ENCODE data around the gene RPAIN. TPM values are rescaled to one million over a fixed set of nuclear protein-coding genes. Genes with fewer than 3 reads are reported as not detected.
A peak's percentile ranks its signal among the peaks of the same experiment; 100 is the strongest.

Gene RPAIN
- total and polyA plus RNA-seq, 2 donors (not counting 3 experiments of a cell fraction or from before 2014, with no cell fraction given), result 39.3 to 55.9 TPM

DNA sequence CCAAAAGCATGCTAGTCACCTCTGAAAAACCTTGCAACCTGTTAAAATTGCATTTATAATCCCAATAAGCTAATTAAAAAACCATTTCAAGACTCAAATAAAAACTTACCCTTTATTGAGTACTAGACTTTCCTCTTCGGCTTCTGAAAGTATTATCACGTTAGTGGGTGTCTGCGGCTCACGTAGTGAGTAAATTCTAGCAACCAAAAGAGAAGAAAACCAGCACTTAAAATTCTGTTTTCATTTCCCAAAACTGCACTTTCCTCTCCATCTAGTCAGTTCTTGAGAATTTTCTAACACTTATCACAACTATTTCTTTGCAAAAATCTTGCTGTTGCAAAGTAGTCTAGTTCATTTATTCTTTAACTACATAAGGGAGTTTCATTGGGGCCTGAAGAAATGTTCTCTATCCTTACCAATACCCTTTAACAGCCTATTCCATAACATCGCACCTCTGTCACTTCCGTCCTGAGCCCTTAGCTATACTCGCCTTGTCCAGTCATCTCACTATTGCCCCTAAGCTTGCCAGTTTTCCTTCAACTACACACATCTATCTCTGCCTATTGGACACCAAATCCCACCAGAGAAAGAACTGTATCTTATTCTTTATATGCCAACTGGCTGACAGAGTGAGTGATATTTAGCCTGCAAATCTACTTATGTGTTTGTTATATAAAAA lies 9.2 kb upstream of the RPAIN start:
- peaks cover 9% of the 10 kb centered on the region for H3K4me1 ChIP-seq (ENCODE audit: control insufficient read depth, extremely low read depth, insufficient read depth, low read length)
- no peak overlapping the region for H3K9ac ChIP-seq (replicated peaks; ENCODE audit: extremely low read depth, insufficient read depth, low read length)
- BruUV-seq (replicated peaks), result no TSS peak
- no peaks in the 10 kb centered on the region for H3K9me1 ChIP-seq (replicated peaks; ENCODE audit: control insufficient read depth, extremely low read depth, insufficient read depth, low read length)
- H3K27ac ChIP-seq (ENCODE audit: insufficient read depth, low read depth, low read length), result no peak overlapping the region
- DNase-seq (ENCODE audit: low read depth, low spot score) (no peak), FAIRE-seq (no peak)
- TF ChIP-seq POLR2A (IDR thresholded peaks at IDR 0.05; ENCODE audit: low read depth, low read length) (no peak), JUN (IDR thresholded peaks at IDR 0.05; ENCODE audit: borderline replicate concordance, insufficient read depth, insufficient read length, low read depth) (no peak), FOS (IDR thresholded peaks at IDR 0.05; ENCODE audit: borderline replicate concordance, insufficient read depth, low read length) (no peak)
- H4K20me1 ChIP-seq (replicated peaks; ENCODE audit: control insufficient read depth, extremely low read depth, insufficient read depth, low read length), result no peaks in the 10 kb centered on the region
- no peak overlapping the region for H3K4me3 ChIP-seq (replicated peaks in 1 of 3; ENCODE audit: insufficient read depth in 1 of 3, low read depth in 1 of 3, low read length in 3 of 3)
- intact Hi-C loops (cut with micrococcal nuclease) (no loop called here), dilution Hi-C loops (cut with MboI; ENCODE audit: extremely low pct_ligation_motif_present, low sequenced_read_pairs) (no loop called here)
- H3K36me3 ChIP-seq (ENCODE audit: control insufficient read depth in 2 of 2, extremely low read depth in 1 of 2, insufficient read depth in 2 of 2, low read length in 2 of 2), result peaks cover 26 to 38% of the 10 kb centered on the region in 2 experiments
- H3K79me2 ChIP-seq (ENCODE audit: control insufficient read depth, insufficient read depth, low read length), result peaks cover 26% of the 10 kb centered on the region
- no peaks in the 10 kb centered on the region for H3K27me3 ChIP-seq (ENCODE audit: control insufficient read depth in 2 of 2, insufficient read depth in 2 of 2, low read length in 2 of 2)
- H3K4me2 ChIP-seq (ENCODE audit: insufficient read depth, low read length), result no peak overlapping the region
- ChIA-PET CTCF (no interaction called here), POLR2A (no interaction called here)
- H3K9me3 ChIP-seq (replicated peaks; ENCODE audit: control insufficient read depth, insufficient read depth, low read length), result no peaks in the 10 kb centered on the region
- H2AFZ ChIP-seq (ENCODE audit: low read depth, low read length), result no peak overlapping the region

DNA sequence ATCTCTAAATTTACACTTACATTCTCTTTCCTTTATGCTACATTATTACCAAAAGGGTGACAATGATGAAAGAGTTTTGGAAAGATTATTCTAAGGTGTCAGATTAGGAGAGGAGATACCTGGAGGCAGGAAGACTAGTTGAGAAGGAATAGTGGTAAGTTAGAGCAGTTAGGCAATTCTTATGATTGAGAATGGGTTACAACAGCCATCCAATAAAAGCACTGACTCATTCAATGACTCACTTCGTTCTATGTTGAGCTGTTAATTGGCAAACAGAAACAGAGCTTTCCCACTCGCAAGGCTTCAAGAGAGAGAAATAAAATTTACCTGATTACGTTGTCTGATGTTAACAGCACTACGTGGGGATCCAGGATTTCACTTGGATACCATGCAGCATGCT lies 6.3 kb upstream of the RPAIN start:
- Histone ChIP-seq H3K4me3 (replicated peaks in 1 of 3; ENCODE audit: insufficient read depth in 1 of 3, low read depth in 1 of 3, low read length in 3 of 3) (no peak overlapping the region), H3K4me2 (ENCODE audit: insufficient read depth, low read length) (peak overlapping the region; percentile 37), H4K20me1 (replicated peaks; ENCODE audit: control insufficient read depth, extremely low read depth, insufficient read depth, low read length) (no peaks in the 10 kb centered on the region), H3K36me3 (ENCODE audit: control insufficient read depth in 2 of 2, extremely low read depth in 1 of 2, insufficient read depth in 2 of 2, low read length in 2 of 2) (peaks cover 8 to 24% of the 10 kb centered on the region in 2 experiments), H3K27me3 (ENCODE audit: control insufficient read depth in 2 of 2, insufficient read depth in 2 of 2, low read length in 2 of 2) (no peaks in the 10 kb centered on the region), H3K79me2 (ENCODE audit: control insufficient read depth, insufficient read depth, low read length) (peaks cover 50% of the 10 kb centered on the region), H2AFZ (ENCODE audit: low read depth, low read length) (no peak overlapping the region), H3K9me3 (replicated peaks; ENCODE audit: control insufficient read depth, insufficient read depth, low read length) (no peaks in the 10 kb centered on the region), H3K27ac (ENCODE audit: insufficient read depth, low read depth, low read length) (peak overlapping the region; percentile 46), H3K9me1 (replicated peaks; ENCODE audit: control insufficient read depth, extremely low read depth, insufficient read depth, low read length) (no peaks in the 10 kb centered on the region), H3K4me1 (ENCODE audit: control insufficient read depth, extremely low read depth, insufficient read depth, low read length) (peaks cover 15% of the 10 kb centered on the region), H3K9ac (replicated peaks; ENCODE audit: extremely low read depth, insufficient read depth, low read length) (no peak overlapping the region)
- peak; percentile 92 for TF ChIP-seq JUN (IDR thresholded peaks at IDR 0.05; ENCODE audit: borderline replicate concordance, insufficient read depth, insufficient read length, low read depth)
- TF ChIP-seq, protein P1, sequence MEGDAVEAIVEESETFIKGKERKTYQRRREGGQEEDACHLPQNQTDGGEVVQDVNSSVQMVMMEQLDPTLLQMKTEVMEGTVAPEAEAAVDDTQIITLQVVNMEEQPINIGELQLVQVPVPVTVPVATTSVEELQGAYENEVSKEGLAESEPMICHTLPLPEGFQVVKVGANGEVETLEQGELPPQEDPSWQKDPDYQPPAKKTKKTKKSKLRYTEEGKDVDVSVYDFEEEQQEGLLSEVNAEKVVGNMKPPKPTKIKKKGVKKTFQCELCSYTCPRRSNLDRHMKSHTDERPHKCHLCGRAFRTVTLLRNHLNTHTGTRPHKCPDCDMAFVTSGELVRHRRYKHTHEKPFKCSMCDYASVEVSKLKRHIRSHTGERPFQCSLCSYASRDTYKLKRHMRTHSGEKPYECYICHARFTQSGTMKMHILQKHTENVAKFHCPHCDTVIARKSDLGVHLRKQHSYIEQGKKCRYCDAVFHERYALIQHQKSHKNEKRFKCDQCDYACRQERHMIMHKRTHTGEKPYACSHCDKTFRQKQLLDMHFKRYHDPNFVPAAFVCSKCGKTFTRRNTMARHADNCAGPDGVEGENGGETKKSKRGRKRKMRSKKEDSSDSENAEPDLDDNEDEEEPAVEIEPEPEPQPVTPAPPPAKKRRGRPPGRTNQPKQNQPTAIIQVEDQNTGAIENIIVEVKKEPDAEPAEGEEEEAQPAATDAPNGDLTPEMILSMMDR (IDR thresholded peaks at IDR 0.05; ENCODE audit: extremely low read depth in 1 of 2, insufficient read depth in 1 of 2, low read depth in 1 of 2, low read length in 2 of 2), result no peak
- no peak for TF ChIP-seq MYC (IDR thresholded peaks at IDR 0.05; ENCODE audit: low read depth, low read length)
- TF ChIP-seq FOS (IDR thresholded peaks at IDR 0.05; ENCODE audit: borderline replicate concordance, insufficient read depth, low read length), result peak; percentile 91
- no peak for TF ChIP-seq POLR2A (IDR thresholded peaks at IDR 0.05; ENCODE audit: low read depth, low read length)
- no peak for TF ChIP-seq GATA2 (IDR thresholded peaks at IDR 0.05; ENCODE audit: insufficient read depth, insufficient read length, low read depth, low read length)
- TF ChIP-seq EZH2 (IDR thresholded peaks at IDR 0.05; ENCODE audit: borderline replicate concordance, low read depth, low read length, severe bottlenecking), result no peak
- TF ChIP-seq POLR2AphosphoS5 (IDR thresholded peaks at IDR 0.05; ENCODE audit: insufficient read depth, low read depth, low read length), result peak; percentile 32
- TF ChIP-seq, protein P2, sequence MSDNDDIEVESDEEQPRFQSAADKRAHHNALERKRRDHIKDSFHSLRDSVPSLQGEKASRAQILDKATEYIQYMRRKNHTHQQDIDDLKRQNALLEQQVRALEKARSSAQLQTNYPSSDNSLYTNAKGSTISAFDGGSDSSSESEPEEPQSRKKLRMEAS (IDR thresholded peaks at IDR 0.05; ENCODE audit: insufficient read depth, insufficient read length), result no peak
- dilution Hi-C loops (cut with MboI; ENCODE audit: extremely low pct_ligation_motif_present, low sequenced_read_pairs), result no loop called here
- DNase-seq (ENCODE audit: low read depth, low spot score), result peak; percentile 76
- CTCF ChIA-PET, result interaction anchor here (0.9 to 2.4 kb wide), 3 partner anchors 17 to 27 kb away, joined by 3 to 14 read pairs (median 3); partner anchors contain the start of gene C1QBP
- POLR2A ChIA-PET, result no interaction called here
- BruUV-seq (replicated peaks), result no TSS peak
- peak; percentile 79 for FAIRE-seq
- intact Hi-C loops (cut with micrococcal nuclease), result no loop called here
